Astrocyte of the cerebellum (primary cell): ENCODE results near the gene RNF123.

Experiments
- DNase-seq: peaks from one replicate; pipeline ENCODE4 v3.0.0-alpha.2; 2011; ENCODE audit warnings: low read depth
- H3K4me3 ChIP-seq: 2 replicates; pipeline ENCODE4 v1.5.1; 2011; ENCODE audit warnings: mild to moderate bottlenecking, low read depth, low read length, moderate library complexity
- CTCF ChIP-seq: IDR thresholded peaks from 2 replicates; pipeline ENCODE4 v1.5.1; 2012; ENCODE audit warnings: low read length, low read depth, moderate library complexity, mild to moderate bottlenecking; ENCODE audit errors: missing control alignments
- in situ Hi-C: cut with HindIII; loops from 2 replicates; pipeline ENCODE4 v1.10.0; 2017; ENCODE audit warnings: low sequenced_read_pairs

The RNF123 gene

DNA sequence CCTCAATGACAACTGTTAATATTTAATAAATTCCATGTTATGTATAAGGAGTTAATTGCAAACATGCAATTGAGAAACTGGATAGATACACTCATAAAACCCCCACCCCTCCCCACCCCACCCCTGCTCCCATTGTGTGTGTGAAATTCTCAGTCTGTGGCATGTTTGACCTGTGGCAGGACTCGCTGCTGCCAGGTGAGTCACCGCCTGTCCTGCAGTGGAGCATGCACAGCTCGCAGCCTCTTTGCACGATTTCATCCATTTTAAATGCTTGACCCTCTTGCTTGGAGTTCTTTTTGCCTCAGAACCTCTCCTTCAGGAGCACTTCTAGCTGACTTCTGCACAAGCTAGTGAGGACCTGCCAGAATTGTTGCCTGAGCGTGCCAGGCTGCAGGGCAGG, 20.5 kb upstream of the RNF123 start:
- no peak for TF ChIP-seq CTCF
- in situ Hi-C loops, result no loop called here
- H3K4me3 ChIP-seq, result no peak overlapping the region
- no peak for DNase-seq

DNA sequence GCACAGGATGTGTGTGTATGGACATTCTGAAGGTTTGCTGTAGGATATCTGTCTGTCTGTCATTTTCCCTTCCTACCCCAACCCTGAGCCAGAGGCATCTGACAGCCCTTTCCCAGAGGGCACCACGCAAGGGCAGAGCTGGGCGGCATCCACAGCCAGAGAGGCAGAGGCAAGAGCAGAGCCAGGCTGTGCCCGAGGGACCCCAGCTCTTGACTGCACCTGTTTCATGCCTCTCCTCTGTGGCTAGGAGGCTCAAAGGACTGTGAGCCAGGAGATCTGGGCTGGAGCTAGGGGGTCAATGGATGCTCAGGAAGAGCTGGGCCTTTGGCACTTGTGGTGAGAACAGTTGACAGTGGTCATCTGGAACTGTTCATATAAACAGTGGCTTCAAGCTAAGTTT, 20.0 kb upstream of the RNF123 start:
- H3K4me3 ChIP-seq, result no peak overlapping the region
- no peak for DNase-seq
- no peak for TF ChIP-seq CTCF
- in situ Hi-C loops, result no loop called here

DNA sequence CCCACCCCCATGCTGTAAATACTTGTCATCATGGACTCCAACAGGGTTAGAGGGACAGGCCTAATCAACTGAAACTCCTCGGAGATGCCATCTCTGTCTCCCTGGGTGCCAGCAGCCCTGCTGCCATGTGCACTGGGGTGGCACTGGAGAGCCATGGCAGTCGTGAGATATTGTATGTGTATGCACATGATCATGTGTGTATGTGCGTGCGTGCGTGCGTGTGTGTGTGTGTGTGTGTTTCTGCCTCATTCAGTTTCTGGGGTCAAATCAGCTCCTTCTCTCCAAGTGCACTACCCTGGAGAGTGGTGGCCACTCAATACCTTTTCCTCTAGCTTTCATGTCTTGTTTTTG, 18.4 kb upstream of the RNF123 start:
- DNase-seq, result no peak
- no peak for TF ChIP-seq CTCF
- in situ Hi-C loops, result no loop called here
- H3K4me3 ChIP-seq, result no peak overlapping the region

- H3K4me3 ChIP-seq, result no peak overlapping the region
- peak; percentile 32 for DNase-seq
- in situ Hi-C loops, result no loop called here
- TF ChIP-seq CTCF, result peak; percentile 93
Observed at GRCh38 chr3:49671291-49672288, 17.8 kb upstream of the RNF123 start.

GRCh38 chr3:49673121-49673714, 16.1 kb upstream of the RNF123 start:
- H3K4me3 ChIP-seq, result peak overlapping the region; percentile 74
- in situ Hi-C loops, result no loop called here
- no peak for TF ChIP-seq CTCF
- DNase-seq, result no peak

DNA sequence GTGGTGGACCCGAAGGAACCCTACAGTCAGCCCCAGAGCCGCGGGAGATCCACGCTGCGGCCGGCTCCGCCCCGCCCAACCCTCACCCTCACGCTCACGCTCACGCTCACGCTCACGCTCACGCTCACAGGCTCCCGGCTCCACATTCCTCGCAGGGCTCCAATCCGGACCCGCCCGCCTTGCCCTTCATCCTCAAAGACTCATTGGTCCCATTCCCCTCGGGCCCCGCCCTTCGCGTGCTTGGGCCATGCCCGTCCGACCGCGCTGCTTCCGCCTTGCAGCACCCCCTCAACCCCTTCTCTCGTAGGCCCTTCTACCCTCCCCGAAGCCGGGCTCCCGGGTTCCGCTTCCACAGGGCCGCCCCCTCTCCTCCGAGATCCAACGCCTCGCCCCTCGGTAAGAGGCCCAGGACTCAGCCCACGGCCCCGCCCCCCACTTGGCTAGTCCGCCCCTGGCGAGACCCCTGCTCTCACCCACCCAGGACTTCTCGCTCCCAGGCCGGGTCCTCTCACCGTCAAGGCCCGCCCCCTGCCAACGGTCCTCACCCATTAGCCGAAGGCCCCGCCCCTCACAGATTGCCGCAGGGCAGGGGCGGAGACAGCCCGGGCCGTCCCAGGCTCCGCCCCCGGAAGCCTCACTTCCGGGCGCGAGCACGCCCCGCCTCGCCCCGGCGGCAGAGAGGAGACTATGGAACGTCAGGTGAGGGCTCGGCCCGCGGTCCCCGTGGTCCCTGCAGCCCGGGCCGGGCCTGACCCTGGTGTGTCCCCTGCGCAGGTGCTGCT, 15.5 kb upstream of the RNF123 start, which contains the start of gene APEH:
APEH (plus strand) TSS at position 637 of the 782 bp plus-strand sequence; CDS start at position 688, 51 bp downstream.
- no peak for TF ChIP-seq CTCF
- in situ Hi-C loops, result no loop called here

More for the DNA sequence above, 15.5 kb upstream of the RNF123 start, which contains the start of gene APEH:
- peak; percentile 86 for DNase-seq
- peak within 1 kb of the TSS; percentile 74 for H3K4me3 ChIP-seq
